ENCODE results near the gene COL1A1.

COL1A1 gene

GRCh38 chr17:50218771-50219315 is 17.4 kb upstream of the COL1A1 start:
- TF ChIP-seq CTCF (IDR thresholded peaks at IDR 0.05; ENCODE audit: insufficient read depth, low read length, poor library complexity, severe bottlenecking) = no peak
- DNase-seq (ENCODE audit: extremely low read depth, insufficient read length) = no peak

GRCh38 chr17:50218071-50218759 is 16.8 kb upstream of the COL1A1 start:
- no peak for DNase-seq (ENCODE audit: extremely low read depth, insufficient read length)
- H3K27me3 ChIP-seq (replicated peaks; ENCODE audit: control insufficient read depth, insufficient read depth, low read length) = no peaks in the 10 kb centered on the region
- no peak overlapping the region for H3K4me3 ChIP-seq (replicated peaks; ENCODE audit: low read depth, low read length)
- TF ChIP-seq CTCF (IDR thresholded peaks at IDR 0.05; ENCODE audit: insufficient read depth, low read length, poor library complexity, severe bottlenecking) = no peak
- H3K36me3 ChIP-seq (ENCODE audit: control insufficient read depth, insufficient read depth, low read length) = no peaks in the 10 kb centered on the region

More at GRCh38 chr17:50218771-50219315, 17.4 kb upstream of the COL1A1 start:
- H3K36me3 ChIP-seq (ENCODE audit: control insufficient read depth, insufficient read depth, low read length) = no peaks in the 10 kb centered on the region
- H3K4me3 ChIP-seq (replicated peaks; ENCODE audit: low read depth, low read length) = no peak overlapping the region
- H3K27me3 ChIP-seq (replicated peaks; ENCODE audit: control insufficient read depth, insufficient read depth, low read length) = no peaks in the 10 kb centered on the region

- Histone ChIP-seq H3K4me3 (replicated peaks; ENCODE audit: low read depth, low read length) (no peak overlapping the region), H3K36me3 (ENCODE audit: control insufficient read depth, insufficient read depth, low read length) (no peaks in the 10 kb centered on the region), H3K27me3 (replicated peaks; ENCODE audit: control insufficient read depth, insufficient read depth, low read length) (no peaks in the 10 kb centered on the region)
- DNase-seq (ENCODE audit: extremely low read depth, insufficient read length) = no peak
- TF ChIP-seq CTCF (IDR thresholded peaks at IDR 0.05; ENCODE audit: insufficient read depth, low read length, poor library complexity, severe bottlenecking) = no peak
Measured at GRCh38 chr17:50217591-50217990, 16.2 kb upstream of the COL1A1 start.

GRCh38 chr17:50214976-50215760 is 13.7 kb upstream of the COL1A1 start:
- no peaks in the 10 kb centered on the region for H3K36me3 ChIP-seq (ENCODE audit: control insufficient read depth, insufficient read depth, low read length)
- DNase-seq (ENCODE audit: extremely low read depth, insufficient read length) = no peak
- no peak overlapping the region for H3K4me3 ChIP-seq (replicated peaks; ENCODE audit: low read depth, low read length)
- no peaks in the 10 kb centered on the region for H3K27me3 ChIP-seq (replicated peaks; ENCODE audit: control insufficient read depth, insufficient read depth, low read length)
- TF ChIP-seq CTCF (IDR thresholded peaks at IDR 0.05; ENCODE audit: insufficient read depth, low read length, poor library complexity, severe bottlenecking) = no peak

GRCh38 chr17:50213026-50214022 is 11.9 kb upstream of the COL1A1 start:
- Histone ChIP-seq H3K4me3 (replicated peaks; ENCODE audit: low read depth, low read length) (no peak overlapping the region), H3K27me3 (replicated peaks; ENCODE audit: control insufficient read depth, insufficient read depth, low read length) (no peaks in the 10 kb centered on the region; the same call in 1 of the 2 replicates), H3K36me3 (ENCODE audit: control insufficient read depth, insufficient read depth, low read length) (no peaks in the 10 kb centered on the region)
- TF ChIP-seq CTCF (IDR thresholded peaks at IDR 0.05; ENCODE audit: insufficient read depth, low read length, poor library complexity, severe bottlenecking) = peak; percentile 27
- no peak for DNase-seq (ENCODE audit: extremely low read depth, insufficient read length)

Measured in GM06990 (cell line).